HepG2 (cell line): Measurements from ENCODE around the gene KHK. TPM values are rescaled to one million over a fixed set of nuclear protein-coding genes. Genes with fewer than 3 reads are reported as not detected.

Source experiments
- FOXA1 ChIP-seq, 2 experiments: fragments of 450-650 bp in 1 of 2; sonication (generic) in 1 of 2; formaldehyde crosslinking in 1 of 2; IDR thresholded peaks; 2 replicates each; pipeline versions ENCODE4 v1.4.0 to v1.6.1; 2016 to 2020; ENCODE audit warnings: missing genetic modification reagents in 1 of 2
- GTF3A ChIP-seq: sonication (generic); formaldehyde crosslinking; conservative IDR thresholded peaks from 2 replicates; pipeline ENCODE4 v1.4.0; 2020; ENCODE audit warnings: mild to moderate bottlenecking, missing genetic modification reagents
- NAIF1 ChIP-seq: sonication (generic); formaldehyde crosslinking; IDR thresholded peaks from 2 replicates; pipeline ENCODE4 v1.5.0; 2020; ENCODE audit warnings: mild to moderate bottlenecking, missing genetic modification reagents, borderline replicate concordance
- RXRB ChIP-seq: IDR thresholded peaks from 2 replicates; pipeline ENCODE4 v1.6.1; 2016; ENCODE audit warnings: borderline replicate concordance, missing genetic modification reagents, missing compliant biosample characterization
- SMYD3 ChIP-seq: sonication (generic); formaldehyde crosslinking; IDR thresholded peaks from 2 replicates; pipeline ENCODE4 v1.8.1; 2023; ENCODE audit warnings: mild to moderate bottlenecking, missing genetic modification reagents
- ZFP82 ChIP-seq: sonication (generic); formaldehyde crosslinking; IDR thresholded peaks from 2 replicates; pipeline ENCODE4 v1.5.1; 2020; ENCODE audit warnings: mild to moderate bottlenecking, missing genetic modification reagents, borderline replicate concordance
- ZNF569 ChIP-seq: sonication (generic); formaldehyde crosslinking; IDR thresholded peaks from 2 replicates; pipeline ENCODE4 v1.5.0; 2020; ENCODE audit warnings: mild to moderate bottlenecking, missing genetic modification reagents, moderate library complexity, borderline replicate concordance
- polyA plus RNA-seq, 8 experiments: library from polyadenylated mRNA; depleted of rRNA in 3 of 8; stranded (reverse) in 7 of 8; unstranded in 1 of 8; fragments of >200 nt; fragmentation: Illumina TruSeq in 4 of 8; extraction: Trizol in 4 of 8; gene quantifications; 2 replicates each; pipeline versions ENCODE4 v1.2.1 to v1.2.3, GENCODE V29; 2011 to 2016; ENCODE audit warnings: low read depth in 4 of 8, missing spikeins in 1 of 8, mixed read lengths in 1 of 8; ENCODE audit not compliant: insufficient read depth in 1 of 8
- total RNA-seq, 5 experiments: library from RNA; depleted of rRNA; stranded (reverse); fragments of >200 nt; fragmentation: Illumina TruSeq; extraction: Trizol; gene quantifications; 2 replicates each; pipeline ENCODE4 v1.2.3, GENCODE V29; 2016; ENCODE audit warnings: low read depth in 1 of 5
- TF ChIP-seq, protein P1 (sequence below): IDR thresholded peaks from 2 replicates; pipeline ENCODE4 v1.6.1; 2016; ENCODE audit warnings: low read depth, missing genetic modification reagents, missing compliant biosample characterization
- TF ChIP-seq, protein P2 (sequence below): sonication (generic); formaldehyde crosslinking; IDR thresholded peaks from 2 replicates; pipeline ENCODE4 v1.8.0; 2022; ENCODE audit warnings: missing genetic modification reagents, mild to moderate bottlenecking, moderate library complexity, borderline replicate concordance
- TF ChIP-seq, protein P3 (sequence below): sonication (generic); formaldehyde crosslinking; IDR thresholded peaks from 2 replicates; pipeline ENCODE4 v1.5.0; 2020; ENCODE audit warnings: missing genetic modification reagents, mild to moderate bottlenecking, borderline replicate concordance
- TF ChIP-seq, protein P4 (sequence below): sonication (generic); formaldehyde crosslinking; IDR thresholded peaks from 2 replicates; pipeline ENCODE4 v1.4.0; 2020; ENCODE audit warnings: missing genetic modification reagents, borderline replicate concordance
- TF ChIP-seq, protein P5 (sequence below): sonication (generic); formaldehyde crosslinking; IDR thresholded peaks from 2 replicates; pipeline ENCODE4 v1.8.0; 2022; ENCODE audit warnings: missing genetic modification reagents, mild to moderate bottlenecking, inconsistent platforms, borderline replicate concordance

KHK gene
- total and polyA plus RNA-seq, 2 of the 13 experiments (the other 11 are each of a cell fraction or from before 2014, with no cell fraction given): 40.9 to 99.2 TPM

DNA sequence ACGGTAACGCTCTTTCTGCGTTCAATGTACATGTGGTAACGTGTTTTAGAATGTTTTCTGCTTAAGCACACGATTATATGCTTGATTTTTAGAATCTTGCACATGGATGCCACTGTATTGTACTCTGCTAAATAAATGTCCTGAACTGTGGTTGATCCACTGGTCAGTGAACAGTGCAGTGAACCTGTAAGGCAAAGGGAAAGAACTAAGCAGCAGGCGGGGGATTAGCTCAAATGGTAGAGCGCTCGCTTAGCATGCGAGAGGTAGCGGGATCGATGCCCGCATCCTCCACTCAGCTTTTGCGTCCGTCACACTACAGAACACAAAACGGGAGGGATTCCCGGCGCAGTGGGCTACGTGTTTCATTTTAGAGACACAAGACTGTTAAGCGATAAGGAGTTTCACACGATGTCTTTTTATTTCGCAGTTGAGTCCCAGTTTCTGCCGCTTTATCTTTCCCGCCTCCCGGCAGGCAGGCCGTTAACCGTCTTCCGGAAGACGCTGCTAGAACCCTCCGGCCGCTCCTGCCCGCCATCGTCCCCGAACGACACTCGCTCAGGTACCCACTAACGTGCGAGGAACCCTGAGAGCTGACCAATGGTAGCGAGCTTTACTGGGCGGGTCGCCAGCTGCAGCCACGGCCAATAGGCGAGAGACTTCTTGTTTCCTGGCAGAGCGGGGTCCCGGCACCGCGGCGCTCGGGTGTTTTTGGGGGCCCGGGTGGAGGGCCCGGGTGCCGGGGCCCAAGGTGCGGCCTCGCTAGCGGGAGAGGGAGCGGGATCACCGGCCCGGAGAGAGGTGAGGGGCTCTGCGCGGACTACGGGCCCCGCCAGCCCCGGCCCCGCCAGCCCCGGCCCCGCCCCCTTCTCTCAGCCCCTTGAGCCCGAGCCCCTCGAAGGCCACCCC lies 35.3 kb upstream of the KHK start, which contains the start of gene AGBL5 (continued):
- TF ChIP-seq, protein P1, sequence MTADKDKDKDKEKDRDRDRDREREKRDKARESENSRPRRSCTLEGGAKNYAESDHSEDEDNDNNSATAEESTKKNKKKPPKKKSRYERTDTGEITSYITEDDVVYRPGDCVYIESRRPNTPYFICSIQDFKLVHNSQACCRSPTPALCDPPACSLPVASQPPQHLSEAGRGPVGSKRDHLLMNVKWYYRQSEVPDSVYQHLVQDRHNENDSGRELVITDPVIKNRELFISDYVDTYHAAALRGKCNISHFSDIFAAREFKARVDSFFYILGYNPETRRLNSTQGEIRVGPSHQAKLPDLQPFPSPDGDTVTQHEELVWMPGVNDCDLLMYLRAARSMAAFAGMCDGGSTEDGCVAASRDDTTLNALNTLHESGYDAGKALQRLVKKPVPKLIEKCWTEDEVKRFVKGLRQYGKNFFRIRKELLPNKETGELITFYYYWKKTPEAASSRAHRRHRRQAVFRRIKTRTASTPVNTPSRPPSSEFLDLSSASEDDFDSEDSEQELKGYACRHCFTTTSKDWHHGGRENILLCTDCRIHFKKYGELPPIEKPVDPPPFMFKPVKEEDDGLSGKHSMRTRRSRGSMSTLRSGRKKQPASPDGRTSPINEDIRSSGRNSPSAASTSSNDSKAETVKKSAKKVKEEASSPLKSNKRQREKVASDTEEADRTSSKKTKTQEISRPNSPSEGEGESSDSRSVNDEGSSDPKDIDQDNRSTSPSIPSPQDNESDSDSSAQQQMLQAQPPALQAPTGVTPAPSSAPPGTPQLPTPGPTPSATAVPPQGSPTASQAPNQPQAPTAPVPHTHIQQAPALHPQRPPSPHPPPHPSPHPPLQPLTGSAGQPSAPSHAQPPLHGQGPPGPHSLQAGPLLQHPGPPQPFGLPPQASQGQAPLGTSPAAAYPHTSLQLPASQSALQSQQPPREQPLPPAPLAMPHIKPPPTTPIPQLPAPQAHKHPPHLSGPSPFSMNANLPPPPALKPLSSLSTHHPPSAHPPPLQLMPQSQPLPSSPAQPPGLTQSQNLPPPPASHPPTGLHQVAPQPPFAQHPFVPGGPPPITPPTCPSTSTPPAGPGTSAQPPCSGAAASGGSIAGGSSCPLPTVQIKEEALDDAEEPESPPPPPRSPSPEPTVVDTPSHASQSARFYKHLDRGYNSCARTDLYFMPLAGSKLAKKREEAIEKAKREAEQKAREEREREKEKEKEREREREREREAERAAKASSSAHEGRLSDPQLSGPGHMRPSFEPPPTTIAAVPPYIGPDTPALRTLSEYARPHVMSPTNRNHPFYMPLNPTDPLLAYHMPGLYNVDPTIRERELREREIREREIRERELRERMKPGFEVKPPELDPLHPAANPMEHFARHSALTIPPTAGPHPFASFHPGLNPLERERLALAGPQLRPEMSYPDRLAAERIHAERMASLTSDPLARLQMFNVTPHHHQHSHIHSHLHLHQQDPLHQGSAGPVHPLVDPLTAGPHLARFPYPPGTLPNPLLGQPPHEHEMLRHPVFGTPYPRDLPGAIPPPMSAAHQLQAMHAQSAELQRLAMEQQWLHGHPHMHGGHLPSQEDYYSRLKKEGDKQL (CRISPR knock-in tag): peak; percentile 49; the same call in 1 of the 2 replicates
- TF ChIP-seq ZFP82 (peak; percentile 79), SMYD3 (CRISPR knock-in tag) (peak; percentile 97), GTF3A (peak; percentile 99), FOXA1 (IDR thresholded peaks at IDR 0.05) (no peak), FOXA1 (CRISPR knock-in tag; IDR thresholded peaks at IDR 0.05) (no peak; the same call in 1 of the 2 replicates), RXRB (peak; percentile 77), ZNF569 (peak; percentile 83; the same call in 1 of the 2 replicates), NAIF1 (CRISPR knock-in tag) (peak; percentile 94)
- TF ChIP-seq, protein P2, sequence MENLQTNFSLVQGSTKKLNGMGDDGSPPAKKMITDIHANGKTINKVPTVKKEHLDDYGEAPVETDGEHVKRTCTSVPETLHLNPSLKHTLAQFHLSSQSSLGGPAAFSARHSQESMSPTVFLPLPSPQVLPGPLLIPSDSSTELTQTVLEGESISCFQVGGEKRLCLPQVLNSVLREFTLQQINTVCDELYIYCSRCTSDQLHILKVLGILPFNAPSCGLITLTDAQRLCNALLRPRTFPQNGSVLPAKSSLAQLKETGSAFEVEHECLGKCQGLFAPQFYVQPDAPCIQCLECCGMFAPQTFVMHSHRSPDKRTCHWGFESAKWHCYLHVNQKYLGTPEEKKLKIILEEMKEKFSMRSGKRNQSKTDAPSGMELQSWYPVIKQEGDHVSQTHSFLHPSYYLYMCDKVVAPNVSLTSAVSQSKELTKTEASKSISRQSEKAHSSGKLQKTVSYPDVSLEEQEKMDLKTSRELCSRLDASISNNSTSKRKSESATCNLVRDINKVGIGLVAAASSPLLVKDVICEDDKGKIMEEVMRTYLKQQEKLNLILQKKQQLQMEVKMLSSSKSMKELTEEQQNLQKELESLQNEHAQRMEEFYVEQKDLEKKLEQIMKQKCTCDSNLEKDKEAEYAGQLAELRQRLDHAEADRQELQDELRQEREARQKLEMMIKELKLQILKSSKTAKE (CRISPR knock-in tag): peak; percentile 10; the same call in 1 of the 2 replicates
- TF ChIP-seq, protein P3, sequence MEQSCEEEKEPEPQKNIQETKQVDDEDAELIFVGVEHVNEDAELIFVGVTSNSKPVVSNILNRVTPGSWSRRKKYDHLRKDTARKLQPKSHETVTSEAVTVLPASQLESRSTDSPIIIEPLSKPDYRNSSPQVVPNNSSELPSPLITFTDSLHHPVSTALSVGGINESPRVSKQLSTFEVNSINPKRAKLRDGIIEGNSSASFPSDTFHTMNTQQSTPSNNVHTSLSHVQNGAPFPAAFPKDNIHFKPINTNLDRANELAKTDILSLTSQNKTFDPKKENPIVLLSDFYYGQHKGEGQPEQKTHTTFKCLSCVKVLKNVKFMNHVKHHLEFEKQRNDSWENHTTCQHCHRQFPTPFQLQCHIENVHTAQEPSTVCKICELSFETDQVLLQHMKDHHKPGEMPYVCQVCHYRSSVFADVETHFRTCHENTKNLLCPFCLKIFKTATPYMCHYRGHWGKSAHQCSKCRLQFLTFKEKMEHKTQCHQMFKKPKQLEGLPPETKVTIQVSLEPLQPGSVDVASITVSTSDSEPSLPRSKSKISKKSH: peak; percentile 99
- TF ChIP-seq, protein P4, sequence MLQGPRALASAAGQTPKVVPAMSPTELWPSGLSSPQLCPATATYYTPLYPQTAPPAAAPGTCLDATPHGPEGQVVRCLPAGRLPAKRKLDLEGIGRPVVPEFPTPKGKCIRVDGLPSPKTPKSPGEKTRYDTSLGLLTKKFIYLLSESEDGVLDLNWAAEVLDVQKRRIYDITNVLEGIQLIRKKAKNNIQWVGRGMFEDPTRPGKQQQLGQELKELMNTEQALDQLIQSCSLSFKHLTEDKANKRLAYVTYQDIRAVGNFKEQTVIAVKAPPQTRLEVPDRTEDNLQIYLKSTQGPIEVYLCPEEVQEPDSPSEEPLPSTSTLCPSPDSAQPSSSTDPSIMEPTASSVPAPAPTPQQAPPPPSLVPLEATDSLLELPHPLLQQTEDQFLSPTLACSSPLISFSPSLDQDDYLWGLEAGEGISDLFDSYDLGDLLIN (CRISPR knock-in tag): peak; percentile 45
- TF ChIP-seq, protein P5, sequence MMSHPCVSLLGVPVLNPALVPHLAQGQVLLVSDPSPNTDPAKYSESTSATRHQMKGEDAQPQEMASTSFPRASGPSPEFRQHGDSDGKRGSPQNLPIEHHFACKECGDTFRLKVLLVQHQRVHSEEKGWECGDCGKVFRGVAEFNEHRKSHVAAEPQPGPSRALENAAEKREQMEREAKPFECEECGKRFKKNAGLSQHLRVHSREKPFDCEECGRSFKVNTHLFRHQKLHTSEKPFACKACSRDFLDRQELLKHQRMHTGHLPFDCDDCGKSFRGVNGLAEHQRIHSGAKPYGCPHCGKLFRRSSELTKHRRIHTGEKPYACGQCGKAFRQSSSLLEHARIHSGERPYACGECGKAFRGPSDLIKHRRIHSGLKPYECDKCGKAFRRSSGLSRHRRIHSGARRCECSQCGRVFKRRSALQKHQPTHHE (CRISPR knock-in tag): peak; percentile 86
